ENCODE results near the gene AVPI1.

DNA sequence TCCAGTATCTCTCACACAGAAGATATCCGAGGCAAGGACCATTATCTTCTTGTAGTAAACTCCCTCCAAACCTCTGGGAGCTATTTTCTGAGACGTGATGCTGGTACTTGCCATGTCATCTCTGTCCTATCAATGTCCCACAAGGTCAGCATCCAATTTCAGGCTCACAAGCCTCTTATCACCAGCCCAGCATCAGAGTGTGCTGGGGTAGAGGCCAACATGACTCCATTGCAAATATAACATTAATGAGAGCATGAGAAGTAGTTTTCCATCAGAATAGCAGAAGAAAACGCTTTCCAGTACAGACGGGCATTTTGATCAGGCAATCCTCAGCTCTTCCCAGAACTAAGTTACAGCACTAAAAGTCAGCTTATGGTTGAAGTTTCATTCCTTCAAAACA, 59.3 kb downstream of the AVPI1 start:
- TF ChIP-seq, protein P1, sequence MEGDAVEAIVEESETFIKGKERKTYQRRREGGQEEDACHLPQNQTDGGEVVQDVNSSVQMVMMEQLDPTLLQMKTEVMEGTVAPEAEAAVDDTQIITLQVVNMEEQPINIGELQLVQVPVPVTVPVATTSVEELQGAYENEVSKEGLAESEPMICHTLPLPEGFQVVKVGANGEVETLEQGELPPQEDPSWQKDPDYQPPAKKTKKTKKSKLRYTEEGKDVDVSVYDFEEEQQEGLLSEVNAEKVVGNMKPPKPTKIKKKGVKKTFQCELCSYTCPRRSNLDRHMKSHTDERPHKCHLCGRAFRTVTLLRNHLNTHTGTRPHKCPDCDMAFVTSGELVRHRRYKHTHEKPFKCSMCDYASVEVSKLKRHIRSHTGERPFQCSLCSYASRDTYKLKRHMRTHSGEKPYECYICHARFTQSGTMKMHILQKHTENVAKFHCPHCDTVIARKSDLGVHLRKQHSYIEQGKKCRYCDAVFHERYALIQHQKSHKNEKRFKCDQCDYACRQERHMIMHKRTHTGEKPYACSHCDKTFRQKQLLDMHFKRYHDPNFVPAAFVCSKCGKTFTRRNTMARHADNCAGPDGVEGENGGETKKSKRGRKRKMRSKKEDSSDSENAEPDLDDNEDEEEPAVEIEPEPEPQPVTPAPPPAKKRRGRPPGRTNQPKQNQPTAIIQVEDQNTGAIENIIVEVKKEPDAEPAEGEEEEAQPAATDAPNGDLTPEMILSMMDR (IDR thresholded peaks at IDR 0.05) = no peak
- TF ChIP-seq POLR2A (IDR thresholded peaks at IDR 0.05) = no peak
- no peak for TF ChIP-seq POLR2AphosphoS5 (IDR thresholded peaks at IDR 0.05)
- no peak for TF ChIP-seq EP300 (IDR thresholded peaks at IDR 0.05)
